Right atrium auricular region (tissue), 2 donors: ENCODE data around the gene COL8A1. TPM values are rescaled to one million over a fixed set of nuclear protein-coding genes. Genes with fewer than 3 reads are reported as not detected.

Experiments
- DNase-seq: peaks from one replicate; pipeline ENCODE4 v3.0.0-alpha.2; 2019; ENCODE audit warnings: low spot score
- H3K27ac ChIP-seq, 2 donors: fragments of 200-600 bp; sonication (generic); 1 replicate in 1 of 2; 2 replicates in 1 of 2; pipeline ENCODE4 v1.5.1; 2016 to 2019
- H3K27me3 ChIP-seq, 2 donors: fragments of 200-600 bp; sonication (generic); one replicate each; pipeline versions ENCODE4 v1.5.1 to v1.6.0; 2017 to 2019
- H3K36me3 ChIP-seq: fragments of 200-600 bp; sonication (generic); one replicate; pipeline ENCODE4 v1.5.1; 2016
- H3K4me1 ChIP-seq, 2 donors: fragments of 200-600 bp; sonication (generic); one replicate each; pipeline versions ENCODE4 v1.5.1 to v1.6.0; 2017 to 2019
- H3K4me3 ChIP-seq, 2 donors: fragments of 200-600 bp; sonication (generic); 1 replicate in 1 of 2; 2 replicates in 1 of 2; pipeline ENCODE4 v1.5.1; 2017 to 2019; ENCODE audit warnings: mild to moderate bottlenecking in 1 of 2, moderate library complexity in 1 of 2
- H3K9me3 ChIP-seq, 2 donors: fragments of 200-600 bp; sonication (generic); one replicate each; pipeline ENCODE4 v1.5.1; 2019
- total RNA-seq, 2 donors: library from RNA; depleted of rRNA; stranded (reverse); fragments of >200 nt; gene quantifications; one replicate each; pipeline ENCODE4 v1.1.0, GENCODE V29; 2016
- TF ChIP-seq, protein P1 (sequence below), 2 donors: fragments of 200-600 bp; sonication (generic); IDR thresholded peaks; one replicate each; pipeline ENCODE4 v1.5.1; 2019; ENCODE audit warnings: antibody characterized with exemption in 2 of 2

Gene COL8A1
- total RNA-seq, 2 donors from 2014 or later: 43.3 to 53.8 TPM

GRCh38 chr3:99795573-99795972 is 157.2 kb downstream of the COL8A1 start:
- H3K36me3 ChIP-seq: peaks cover 9% of the 10 kb centered on the region
- no peaks in the 10 kb centered on the region for H3K4me1 ChIP-seq
- no peak overlapping the region for H3K27ac ChIP-seq
- H3K4me3 ChIP-seq: no peak overlapping the region
- no peaks in the 10 kb centered on the region for H3K27me3 ChIP-seq
- H3K9me3 ChIP-seq: no peaks in the 10 kb centered on the region
- DNase-seq: no peak
- TF ChIP-seq, protein P1, sequence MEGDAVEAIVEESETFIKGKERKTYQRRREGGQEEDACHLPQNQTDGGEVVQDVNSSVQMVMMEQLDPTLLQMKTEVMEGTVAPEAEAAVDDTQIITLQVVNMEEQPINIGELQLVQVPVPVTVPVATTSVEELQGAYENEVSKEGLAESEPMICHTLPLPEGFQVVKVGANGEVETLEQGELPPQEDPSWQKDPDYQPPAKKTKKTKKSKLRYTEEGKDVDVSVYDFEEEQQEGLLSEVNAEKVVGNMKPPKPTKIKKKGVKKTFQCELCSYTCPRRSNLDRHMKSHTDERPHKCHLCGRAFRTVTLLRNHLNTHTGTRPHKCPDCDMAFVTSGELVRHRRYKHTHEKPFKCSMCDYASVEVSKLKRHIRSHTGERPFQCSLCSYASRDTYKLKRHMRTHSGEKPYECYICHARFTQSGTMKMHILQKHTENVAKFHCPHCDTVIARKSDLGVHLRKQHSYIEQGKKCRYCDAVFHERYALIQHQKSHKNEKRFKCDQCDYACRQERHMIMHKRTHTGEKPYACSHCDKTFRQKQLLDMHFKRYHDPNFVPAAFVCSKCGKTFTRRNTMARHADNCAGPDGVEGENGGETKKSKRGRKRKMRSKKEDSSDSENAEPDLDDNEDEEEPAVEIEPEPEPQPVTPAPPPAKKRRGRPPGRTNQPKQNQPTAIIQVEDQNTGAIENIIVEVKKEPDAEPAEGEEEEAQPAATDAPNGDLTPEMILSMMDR (IDR thresholded peaks at IDR 0.05): no peak

DNA sequence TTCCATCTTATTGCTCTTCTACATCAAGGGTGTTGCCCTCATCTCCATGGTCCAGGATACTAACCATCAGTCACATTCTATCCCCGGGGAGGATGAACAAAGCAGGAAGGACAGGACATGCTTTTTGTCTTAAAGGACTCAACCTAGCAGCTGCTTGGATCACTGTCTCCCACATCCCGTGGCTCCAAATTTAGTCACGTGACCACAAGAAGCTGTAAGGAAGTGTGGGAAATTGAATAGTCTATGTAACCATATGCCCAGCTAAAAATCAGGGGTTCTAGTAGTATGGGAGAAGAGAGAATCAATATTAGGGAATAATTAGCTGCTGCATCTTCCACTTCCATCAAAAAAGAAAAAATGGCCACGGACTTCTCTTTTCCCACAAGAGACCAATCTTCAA is 161.0 kb downstream of the COL8A1 start:
- DNase-seq: no peak
- TF ChIP-seq, protein P1 (IDR thresholded peaks at IDR 0.05): no peak
- no peaks in the 10 kb centered on the region for H3K4me1 ChIP-seq
- H3K9me3 ChIP-seq: no peaks in the 10 kb centered on the region
- H3K27me3 ChIP-seq: no peaks in the 10 kb centered on the region
- H3K4me3 ChIP-seq: no peak overlapping the region
- H3K27ac ChIP-seq: no peak overlapping the region
- no peaks in the 10 kb centered on the region for H3K36me3 ChIP-seq

- TF ChIP-seq, protein P1 (IDR thresholded peaks at IDR 0.05): no peak
- Histone ChIP-seq H3K4me3 (no peak overlapping the region), H3K27ac (no peak overlapping the region), H3K4me1 (no peaks in the 10 kb centered on the region), H3K36me3 (no peaks in the 10 kb centered on the region), H3K27me3 (no peaks in the 10 kb centered on the region), H3K9me3 (peaks cover 0 to 11% of the 10 kb centered on the region in 2 donors)
- DNase-seq: no peak
Observed at GRCh38 chr3:99803297-99803696, 164.9 kb downstream of the COL8A1 start.

DNA sequence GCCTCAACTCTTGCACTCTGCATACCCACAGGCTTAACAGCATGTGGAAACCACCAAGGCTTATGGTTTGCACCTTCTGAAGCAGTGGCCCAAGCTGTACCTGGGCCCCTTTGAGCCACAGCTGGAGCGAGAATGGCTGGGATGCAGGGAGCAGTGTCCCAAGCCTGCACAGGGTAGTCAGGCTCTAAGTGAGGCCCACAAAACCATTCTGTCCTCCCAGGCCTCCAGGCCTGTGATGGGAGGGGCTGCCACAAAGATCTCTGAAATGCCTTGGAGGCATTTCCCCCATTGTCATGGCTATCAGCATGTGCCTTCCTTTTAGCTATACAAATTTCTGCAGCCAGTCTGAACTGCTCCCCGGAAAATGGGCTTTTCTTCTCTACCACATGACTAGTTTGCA is 166.8 kb downstream of the COL8A1 start:
- no peak for DNase-seq
- Histone ChIP-seq H3K9me3 (peaks cover 0 to 11% of the 10 kb centered on the region in 2 donors), H3K4me3 (no peak overlapping the region), H3K27me3 (no peaks in the 10 kb centered on the region), H3K27ac (no peak overlapping the region), H3K4me1 (peaks cover 0 to 4% of the 10 kb centered on the region in 2 donors), H3K36me3 (no peaks in the 10 kb centered on the region)
- TF ChIP-seq, protein P1 (IDR thresholded peaks at IDR 0.05): no peak

GRCh38 chr3:99808163-99808794 is 169.9 kb downstream of the COL8A1 start:
- TF ChIP-seq, protein P1 (IDR thresholded peaks at IDR 0.05): peak; percentile 67 to 78
- DNase-seq: no peak
- Histone ChIP-seq H3K27ac (no peak overlapping the region), H3K36me3 (no peaks in the 10 kb centered on the region), H3K4me1 (peaks cover 0 to 4% of the 10 kb centered on the region in 2 donors), H3K27me3 (no peaks in the 10 kb centered on the region), H3K9me3 (peaks cover 0 to 11% of the 10 kb centered on the region in 2 donors), H3K4me3 (no peak overlapping the region)

GRCh38 chr3:99809565-99809964 is 171.2 kb downstream of the COL8A1 start:
- Histone ChIP-seq H3K4me1 (peaks cover 0 to 4% of the 10 kb centered on the region in 2 donors), H3K27ac (no peak overlapping the region), H3K9me3 (peaks cover 0 to 10% of the 10 kb centered on the region in 2 donors), H3K36me3 (no peaks in the 10 kb centered on the region), H3K4me3 (no peak overlapping the region), H3K27me3 (no peaks in the 10 kb centered on the region)
- TF ChIP-seq, protein P1 (IDR thresholded peaks at IDR 0.05): no peak
- no peak for DNase-seq
